GM12878 (cell line): ENCODE results near the gene FKBP14. TPM values are rescaled to one million over a fixed set of nuclear protein-coding genes. Genes with fewer than 3 reads are reported as not detected.
A peak's percentile ranks its signal among the peaks of the same experiment; 100 is the strongest.

ENCODE experiments used
- ATAC-seq: fragments of 200-7000 bp; cut with Tn5 transposase; 3 replicates; pipeline ENCODE4 v1.9.1; 2020; ENCODE audit warnings: mild to moderate bottlenecking, moderate library complexity
- BruUV-seq: library from RNA; stranded (reverse); fragments of 400-500 nt; replicated peaks from 2 replicates; lab custom pipeline; 2021; lab: Mats Ljungman, UMichigan
- CTCF ChIA-PET: fragments of 300-600 bp; sonication (Branson Sonifier 250); formaldehyde crosslinking; extraction: SDS; loops from one replicate; lab custom pipeline; 2021; ENCODE audit warnings: inconsistent platforms; lab: Yijun Ruan, JAX
- POLR2A ChIA-PET: fragments of 350-600 bp; formaldehyde crosslinking; extraction: SDS; loops from one replicate; lab custom pipeline; 2021; ENCODE audit warnings: inconsistent platforms; lab: Charles Lee
- RAD21 ChIA-PET: fragments of 300-600 bp; sonication (Branson Sonifier 250); formaldehyde crosslinking; loops from one replicate; lab custom pipeline; 2023; ENCODE audit warnings: antibody characterized with exemption; ENCODE audit not compliant: unreplicated experiment; lab: Charles Lee
- SMC1A ChIA-PET: fragments of 300-600 bp; sonication (Branson Sonifier 250); formaldehyde crosslinking; loops from one replicate; lab custom pipeline; 2023; ENCODE audit not compliant: unreplicated experiment, uncharacterized antibody; lab: Charles Lee
- DNase-seq: peaks from one replicate; pipeline ENCODE4 v3.0.0-alpha.2; 2011; ENCODE audit warnings: low read depth, low spot score
- FAIRE-seq: peaks from 3 replicates; lab custom pipeline; 2011; peaks lifted over from hg19 to GRCh38; lab: Jason Lieb, UNC
- H2AFZ ChIP-seq: 2 replicates; pipeline ENCODE4 v1.6.0; 2011; ENCODE audit warnings: low read depth, low read length, control low read depth; ENCODE audit not compliant: control insufficient read depth
- H3K27ac ChIP-seq: 2 replicates; pipeline ENCODE4 v1.5.1; 2011; ENCODE audit warnings: control low read depth; ENCODE audit not compliant: control insufficient read depth, insufficient read depth
- H3K27me3 ChIP-seq, 2 experiments: replicated peaks in 1 of 2; 2 replicates each; pipeline versions ENCODE4 v1.6.0 to v1.6.1; 2011; ENCODE audit warnings: low read length in 1 of 2; ENCODE audit not compliant: control insufficient read depth in 2 of 2, insufficient read depth in 2 of 2
- H3K36me3 ChIP-seq, 2 experiments: 2 replicates each; pipeline ENCODE4 v1.5.1; 2011; ENCODE audit warnings: low read length in 1 of 2; ENCODE audit not compliant: control insufficient read depth in 2 of 2, insufficient read depth in 2 of 2
- H3K4me1 ChIP-seq: 2 replicates; pipeline ENCODE4 v1.6.1; 2011; ENCODE audit warnings: mild to moderate bottlenecking, low read length, moderate library complexity, mixed read lengths; ENCODE audit not compliant: control insufficient read depth, insufficient read depth
- H3K4me2 ChIP-seq: 2 replicates; pipeline ENCODE4 v1.6.0; 2011; ENCODE audit warnings: control low read depth; ENCODE audit not compliant: control insufficient read depth, insufficient read depth
- H3K4me3 ChIP-seq: fragments of 200-600 bp; sonication (generic); 2 replicates; pipeline ENCODE4 v1.5.1; 2016
- H3K79me2 ChIP-seq: 2 replicates; pipeline ENCODE4 v1.6.0; 2011; ENCODE audit warnings: low read length; ENCODE audit not compliant: control insufficient read depth, insufficient read depth
- H3K9ac ChIP-seq: 2 replicates; pipeline ENCODE4 v1.8.0; 2011; ENCODE audit warnings: low read length, control low read depth, mixed read lengths; ENCODE audit not compliant: control insufficient read depth, insufficient read depth
- H3K9me3 ChIP-seq: replicated peaks from 3 replicates; pipeline ENCODE4 v1.5.1; 2011; ENCODE audit warnings: mild to moderate bottlenecking, low read length; ENCODE audit not compliant: control insufficient read depth, insufficient read depth
- H4K20me1 ChIP-seq: 2 replicates; pipeline ENCODE4 v1.6.0; 2011; ENCODE audit not compliant: control insufficient read depth, insufficient read depth
- ASH2L ChIP-seq: fragments of 300-600, 200-600 bp; sonication (generic); IDR thresholded peaks from 2 replicates; pipeline ENCODE4 v1.6.1; 2017; ENCODE audit warnings: low read depth, mild to moderate bottlenecking, borderline replicate concordance
- CREB1 ChIP-seq: IDR thresholded peaks from 2 replicates; pipeline ENCODE4 v1.6.1; 2012; ENCODE audit warnings: low read depth, mild to moderate bottlenecking, inconsistent platforms
- EZH2 ChIP-seq: IDR thresholded peaks from 2 replicates; pipeline ENCODE4 v1.6.1; 2012; ENCODE audit warnings: low read depth, mild to moderate bottlenecking, control low read depth, inconsistent platforms, low read length, borderline replicate concordance; ENCODE audit not compliant: control insufficient read depth
- GATAD2B ChIP-seq: fragments of 450-650 bp; conservative IDR thresholded peaks from 2 replicates; pipeline ENCODE4 v1.6.1; 2017; ENCODE audit warnings: low read depth, mild to moderate bottlenecking, moderate library complexity
- IKZF1 ChIP-seq: fragments of 450-650 bp; conservative IDR thresholded peaks from 2 replicates; pipeline ENCODE4 v1.6.1; 2017; ENCODE audit warnings: antibody characterized with exemption, mild to moderate bottlenecking
- KLF5 ChIP-seq: fragments of 450-650 bp; IDR thresholded peaks from 2 replicates; pipeline ENCODE4 v1.6.1; 2014; ENCODE audit warnings: mild to moderate bottlenecking; ENCODE audit not compliant: partially characterized antibody
- MLLT1 ChIP-seq: fragments of 450-650 bp; IDR thresholded peaks from 2 replicates; pipeline ENCODE4 v1.6.1; 2016; ENCODE audit warnings: mild to moderate bottlenecking
- NKRF ChIP-seq: fragments of 450-650 bp; conservative IDR thresholded peaks from 2 replicates; pipeline ENCODE4 v1.6.1; 2017; ENCODE audit warnings: mild to moderate bottlenecking, moderate library complexity
- NRF1 ChIP-seq: conservative IDR thresholded peaks from 2 replicates; pipeline ENCODE4 v1.6.1; 2011; ENCODE audit warnings: mild to moderate bottlenecking, low read depth, low read length, improper control_type of control experiment
- PAX8 ChIP-seq: fragments of 450-650 bp; IDR thresholded peaks from 2 replicates; pipeline ENCODE4 v1.6.1; 2017; ENCODE audit warnings: mild to moderate bottlenecking, moderate library complexity
- RFX5 ChIP-seq: IDR thresholded peaks from 2 replicates; pipeline ENCODE4 v1.6.1; 2011; ENCODE audit warnings: low read depth, low read length, improper control_type of control experiment
- RUNX3 ChIP-seq: IDR thresholded peaks from 2 replicates; pipeline ENCODE4 v1.6.1; 2012; ENCODE audit warnings: low read length, inconsistent platforms
- SIX5 ChIP-seq: IDR thresholded peaks from 2 replicates; pipeline ENCODE4 v1.6.1; 2011; ENCODE audit warnings: mild to moderate bottlenecking, low read depth, low read length, moderate library complexity; ENCODE audit not compliant: severe bottlenecking
- TAF1 ChIP-seq: IDR thresholded peaks from 2 replicates; pipeline ENCODE4 v1.6.1; 2011; ENCODE audit warnings: mild to moderate bottlenecking, low read depth, low read length, borderline replicate concordance
- USF1 ChIP-seq: IDR thresholded peaks from 2 replicates; pipeline ENCODE4 v1.6.1; 2011; ENCODE audit warnings: borderline replicate concordance, low read depth, mild to moderate bottlenecking, moderate library complexity, mixed read lengths, low read length; ENCODE audit not compliant: insufficient read depth; ENCODE audit errors: extremely low read length
- YY1 ChIP-seq: IDR thresholded peaks from 2 replicates; pipeline ENCODE4 v1.6.1; 2011; ENCODE audit warnings: low read depth, mild to moderate bottlenecking, low read length
- WGBS: methylation state at CpG from one replicate; pipeline ENCODE4 v1.1.6; 2016; ENCODE audit warnings: low lambda C conversion rate; ENCODE audit not compliant: insufficient replicate concordance, insufficient coverage; ENCODE audit errors: missing lambda C conversion rate; 5-methylcytosine and 5-hydroxymethylcytosine counted together
- in situ Hi-C: fragments of 300-500 bp; cut with MboI; formaldehyde crosslinking; loops from 9 replicates; pipeline ENCODE4 v1.14.3; 2018; ENCODE audit warnings: mixed read lengths
- intact Hi-C: fragments of 100-400 bp; cut with micrococcal nuclease; formaldehyde crosslinking; loops from one replicate; pipeline ENCODE4 v1.14.2; 2022; ENCODE audit not compliant: unreplicated experiment
- polyA plus RNA-seq, 11 experiments: library from polyadenylated mRNA; depleted of rRNA in 4 of 11; unstranded in 6 of 11; stranded (reverse) in 5 of 11; fragments of >200 nt; fragmentation: Nextera tagmentation in 4 of 11; fragmentation: Illumina TruSeq in 1 of 11; extraction: Ambion mirVana in 4 of 11; extraction: Trizol in 1 of 11; gene quantifications; 1 replicate in 1 of 11; 2 replicates in 10 of 11; pipeline versions ENCODE4 v1.2.1 to v1.2.3, GENCODE V29; 2011 to 2016; ENCODE audit warnings: inconsistent platforms in 2 of 11, missing spikeins in 2 of 11, low read depth in 1 of 11
- total RNA-seq, 4 experiments: library from RNA; depleted of rRNA in 3 of 4; stranded (reverse); fragments of >200 nt in 3 of 4; fragmentation: Illumina TruSeq in 1 of 4; extraction: Trizol in 1 of 4; gene quantifications; 2 replicates each; pipeline versions ENCODE4 v1.2.1 to v1.2.3, GENCODE V29; 2013 to 2021

The FKBP14 gene
- total and polyA plus RNA-seq, 10 of the 15 experiments (the other 5 are each of a cell fraction or from before 2014, with no cell fraction given) = 2.7 to 8.9 (median 5.6) TPM

- intact Hi-C loops = no loop called here
- POLR2A ChIA-PET = interaction anchor here (1.3 kb wide), 1 partner anchor 73 kb away, joined by 4 read pairs; no protein-coding TSS in a partner anchor
- TF ChIP-seq NRF1 = no peak
- no peak for TF ChIP-seq KLF5
- TF ChIP-seq RFX5 = no peak
- TF ChIP-seq EZH2 = no peak
- TF ChIP-seq TAF1 = no peak
- TF ChIP-seq ASH2L = 0 out of 2 replicates have a peak, but pooled peaks have one; percentile 3
- TF ChIP-seq USF1 = no peak
- no peak for TF ChIP-seq PAX8
- no peak for TF ChIP-seq SIX5
- TF ChIP-seq RUNX3 = 0 out of 2 replicates have a peak, but pooled peaks have one; percentile 19
- 0 out of 2 replicates have a peak, but pooled peaks have one; percentile 15 for TF ChIP-seq NKRF
- no peak for TF ChIP-seq MLLT1
- TF ChIP-seq YY1 = peak; percentile 6; the same call in 1 of the 2 replicates
- 0 out of 2 replicates have a peak, but pooled peaks have one; percentile 3 for TF ChIP-seq IKZF1
- 0 out of 2 replicates have a peak, but pooled peaks have one; percentile 17 for TF ChIP-seq CREB1
- 0 out of 2 replicates have a peak, but pooled peaks have one; percentile 66 for TF ChIP-seq GATAD2B
Measured at GRCh38 chr7:30028749-30029635, 2.5 kb upstream of the FKBP14 start.

More at GRCh38 chr7:30028749-30029635, 2.5 kb upstream of the FKBP14 start:
- Histone ChIP-seq H3K9ac (peak overlapping the region; percentile 35), H3K9me3 (no peaks in the 10 kb centered on the region), H3K27me3 (no peaks in the 10 kb centered on the region), H3K4me1 (peaks cover 7% of the 10 kb centered on the region), H2AFZ (peak overlapping the region; percentile 87), H3K4me3 (peak overlapping the region; percentile 76), H3K79me2 (peaks cover 24% of the 10 kb centered on the region), H3K4me2 (peak overlapping the region; percentile 32), H3K36me3 (no peaks in the 10 kb centered on the region), H3K27ac (peak overlapping the region; percentile 45), H4K20me1 (no peaks in the 10 kb centered on the region)
- ChIA-PET CTCF (interaction anchor here (0.8 to 2.3 kb wide), 6 partner anchors 9 to 535 kb away, joined by 3 to 20 read pairs (median 4); no protein-coding TSS in a partner anchor), SMC1A (interaction anchor here (0.9 to 1.4 kb wide), 3 partner anchors 10 to 48 kb away, joined by 3 to 7 read pairs (median 3); no protein-coding TSS in a partner anchor), RAD21 (interaction anchor here (1.5 to 2.0 kb wide), 2 partner anchors 33 kb away, joined by 5 to 8 read pairs; no protein-coding TSS in a partner anchor)
- DNase-seq (no peak), FAIRE-seq (no peak), ATAC-seq (peak; percentile 24)
- 4% methylated on average over 32 of the region's 42 CpGs for WGBS
- BruUV-seq = no TSS peak
- in situ Hi-C loops = no loop called here
